ENCODE data around the gene USP38.

DNA sequence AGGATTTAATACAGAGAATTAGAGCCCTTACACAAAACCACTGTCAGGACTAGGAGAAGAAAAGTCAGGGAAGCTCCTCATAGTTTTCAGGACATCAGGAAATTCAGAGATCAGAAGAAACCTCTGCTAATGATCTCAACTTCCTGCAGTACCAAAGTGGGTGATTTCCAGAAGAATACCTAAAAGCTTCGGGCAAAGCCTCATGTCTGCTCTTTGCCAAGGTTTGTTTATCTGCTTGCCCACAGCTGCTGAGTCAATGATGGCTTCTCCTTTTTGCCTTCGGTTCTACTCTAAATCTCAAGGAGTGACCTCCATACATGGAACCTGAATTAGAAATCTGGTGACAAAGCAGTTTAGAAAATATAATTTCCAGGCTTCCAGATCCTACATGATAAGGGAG is 68.4 kb downstream of the USP38 start:
- TF ChIP-seq, protein P1, sequence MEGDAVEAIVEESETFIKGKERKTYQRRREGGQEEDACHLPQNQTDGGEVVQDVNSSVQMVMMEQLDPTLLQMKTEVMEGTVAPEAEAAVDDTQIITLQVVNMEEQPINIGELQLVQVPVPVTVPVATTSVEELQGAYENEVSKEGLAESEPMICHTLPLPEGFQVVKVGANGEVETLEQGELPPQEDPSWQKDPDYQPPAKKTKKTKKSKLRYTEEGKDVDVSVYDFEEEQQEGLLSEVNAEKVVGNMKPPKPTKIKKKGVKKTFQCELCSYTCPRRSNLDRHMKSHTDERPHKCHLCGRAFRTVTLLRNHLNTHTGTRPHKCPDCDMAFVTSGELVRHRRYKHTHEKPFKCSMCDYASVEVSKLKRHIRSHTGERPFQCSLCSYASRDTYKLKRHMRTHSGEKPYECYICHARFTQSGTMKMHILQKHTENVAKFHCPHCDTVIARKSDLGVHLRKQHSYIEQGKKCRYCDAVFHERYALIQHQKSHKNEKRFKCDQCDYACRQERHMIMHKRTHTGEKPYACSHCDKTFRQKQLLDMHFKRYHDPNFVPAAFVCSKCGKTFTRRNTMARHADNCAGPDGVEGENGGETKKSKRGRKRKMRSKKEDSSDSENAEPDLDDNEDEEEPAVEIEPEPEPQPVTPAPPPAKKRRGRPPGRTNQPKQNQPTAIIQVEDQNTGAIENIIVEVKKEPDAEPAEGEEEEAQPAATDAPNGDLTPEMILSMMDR (IDR thresholded peaks at IDR 0.05), result no peak
- TF ChIP-seq POLR2A (IDR thresholded peaks at IDR 0.05), result no peak
